ENCODE data around the gene PRMT7. TPM values are rescaled to one million over a fixed set of nuclear protein-coding genes. Genes with fewer than 3 reads are reported as not detected.

PRMT7 gene
- polyA plus RNA-seq, 1 donor (not counting 4 experiments of a cell fraction or from before 2014, with no cell fraction given) = 27.4 TPM

DNA sequence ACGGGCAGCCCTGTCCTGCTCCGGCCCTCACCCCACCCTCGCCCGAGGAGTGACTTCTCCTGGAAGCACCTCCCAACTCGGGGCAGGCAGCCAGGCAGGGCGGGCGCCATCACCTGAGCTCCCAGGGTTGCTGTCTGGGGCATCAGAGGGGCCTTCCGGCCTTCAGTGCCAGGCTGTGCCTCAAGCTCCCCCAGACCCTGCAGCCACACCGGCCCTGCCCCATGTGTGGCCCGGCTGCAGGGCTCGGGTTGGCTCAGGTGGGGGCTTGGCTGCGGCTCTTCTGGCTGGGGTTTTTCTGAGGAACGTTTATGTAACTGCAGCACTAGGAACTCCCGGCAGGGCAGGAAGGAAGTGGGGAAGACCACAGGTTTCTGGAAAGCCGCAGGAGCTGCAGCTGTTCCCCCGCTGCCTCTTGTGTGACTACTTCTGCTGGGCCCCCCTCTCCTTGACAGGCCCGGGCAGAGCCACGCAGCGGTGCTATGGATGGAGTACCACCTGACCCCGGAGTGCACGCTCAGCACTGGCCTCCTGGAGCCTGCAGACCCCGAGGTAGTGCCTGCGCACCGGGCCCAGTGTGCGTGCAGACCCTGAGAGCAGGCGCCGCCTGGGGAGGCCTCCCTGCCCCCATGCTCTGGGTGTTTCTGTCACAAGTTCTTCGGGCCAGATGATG, 45.6 kb downstream of the PRMT7 start:
- dilution Hi-C loops (cut with MboI; ENCODE audit: extremely low pct_ligation_motif_present, low sequenced_read_pairs) = no loop called here
- no peak overlapping the region for H3K27ac ChIP-seq (ENCODE audit: control insufficient read depth, insufficient read depth, low read length)
- peaks cover 7 to 18% of the 10 kb centered on the region in 2 experiments for H3K36me3 ChIP-seq (ENCODE audit: control insufficient read depth in 2 of 2, extremely low read depth in 1 of 2, insufficient read depth in 2 of 2, low read length in 2 of 2)
- H3K9me1 ChIP-seq (ENCODE audit: control insufficient read depth, extremely low read depth, insufficient read depth, low read length) = no peaks in the 10 kb centered on the region
- no peaks in the 10 kb centered on the region for H3K27me3 ChIP-seq (ENCODE audit: control insufficient read depth, extremely low read depth, insufficient read depth, low read length)
- H3K4me1 ChIP-seq (ENCODE audit: control insufficient read depth, extremely low read depth, insufficient read depth, low read length) = peaks cover 3% of the 10 kb centered on the region
- FAIRE-seq (no peak), DNase-seq (ENCODE audit: low read depth, low spot score) (no peak)
- no peaks in the 10 kb centered on the region for H4K20me1 ChIP-seq (ENCODE audit: control insufficient read depth, extremely low read depth, insufficient read depth, low read length)
- H3K9me3 ChIP-seq (ENCODE audit: control insufficient read depth, low read depth, low read length) = no peaks in the 10 kb centered on the region
- H3K79me2 ChIP-seq (ENCODE audit: control insufficient read depth, insufficient read depth, low read length) = no peaks in the 10 kb centered on the region
- H3K4me2 ChIP-seq (ENCODE audit: control insufficient read depth, extremely low read depth, insufficient read depth, low read depth, low read length) = peak overlapping the region; percentile 16
- no peak overlapping the region for H2AFZ ChIP-seq (ENCODE audit: control insufficient read depth, low read length)
- TF ChIP-seq EZH2 (IDR thresholded peaks at IDR 0.05; ENCODE audit: low read length) (no peak), CTCF (optimal IDR thresholded peaks at IDR 0.05 in 1 of 3, IDR thresholded peaks at IDR 0.05 in 1 of 3, conservative IDR thresholded peaks at IDR 0.05 in 1 of 3; ENCODE audit: extremely low read depth in 1 of 3, insufficient read depth in 2 of 3, low read length in 3 of 3) (no peak)
- no peak overlapping the region for H3K4me3 ChIP-seq (ENCODE audit: control insufficient read depth in 2 of 3, extremely low read depth in 1 of 3, insufficient read depth in 2 of 3, low read depth in 1 of 3, low read length in 3 of 3)
- H3K9ac ChIP-seq (ENCODE audit: control insufficient read depth, extremely low read depth, insufficient read depth, low read length) = no peak overlapping the region

- H3K27ac ChIP-seq (ENCODE audit: control insufficient read depth, insufficient read depth, low read length) = no peak overlapping the region
- dilution Hi-C loops (cut with MboI; ENCODE audit: extremely low pct_ligation_motif_present, low sequenced_read_pairs) = no loop called here
These were observed 46.1 kb downstream of the PRMT7 start for GRCh38 chr16:68356919-68357286.

More at GRCh38 chr16:68356919-68357286, 46.1 kb downstream of the PRMT7 start:
- Histone ChIP-seq H3K4me3 (ENCODE audit: control insufficient read depth in 2 of 3, extremely low read depth in 1 of 3, insufficient read depth in 2 of 3, low read depth in 1 of 3, low read length in 3 of 3) (no peak overlapping the region), H3K27me3 (ENCODE audit: control insufficient read depth, extremely low read depth, insufficient read depth, low read length) (no peaks in the 10 kb centered on the region), H3K9ac (ENCODE audit: control insufficient read depth, extremely low read depth, insufficient read depth, low read length) (no peak overlapping the region), H3K79me2 (ENCODE audit: control insufficient read depth, insufficient read depth, low read length) (no peaks in the 10 kb centered on the region), H3K4me1 (ENCODE audit: control insufficient read depth, extremely low read depth, insufficient read depth, low read length) (peaks cover 3% of the 10 kb centered on the region), H3K4me2 (ENCODE audit: control insufficient read depth, extremely low read depth, insufficient read depth, low read depth, low read length) (no peak overlapping the region), H3K9me3 (ENCODE audit: control insufficient read depth, low read depth, low read length) (no peaks in the 10 kb centered on the region), H4K20me1 (ENCODE audit: control insufficient read depth, extremely low read depth, insufficient read depth, low read length) (no peaks in the 10 kb centered on the region), H3K36me3 (ENCODE audit: control insufficient read depth in 2 of 2, extremely low read depth in 1 of 2, insufficient read depth in 2 of 2, low read length in 2 of 2) (peaks cover 7 to 16% of the 10 kb centered on the region in 2 experiments), H2AFZ (ENCODE audit: control insufficient read depth, low read length) (no peak overlapping the region), H3K9me1 (ENCODE audit: control insufficient read depth, extremely low read depth, insufficient read depth, low read length) (no peaks in the 10 kb centered on the region)
- no peak for FAIRE-seq
- TF ChIP-seq EZH2 (IDR thresholded peaks at IDR 0.05; ENCODE audit: low read length) = no peak
- TF ChIP-seq CTCF (optimal IDR thresholded peaks at IDR 0.05 in 1 of 3, IDR thresholded peaks at IDR 0.05 in 1 of 3, conservative IDR thresholded peaks at IDR 0.05 in 1 of 3; ENCODE audit: extremely low read depth in 1 of 3, insufficient read depth in 2 of 3, low read length in 3 of 3) = no peak
- no peak for DNase-seq (ENCODE audit: low read depth, low spot score)

Data from keratinocyte (primary cell).